Trophoblast cell (in vitro differentiated cells and primary cell): ENCODE results near the gene TSPAN11.

Experiments used
- DNase-seq, 2 donors: peaks; one replicate each; pipeline ENCODE4 v3.0.0-alpha.2; 2016
- H2AFZ ChIP-seq: 2 replicates; pipeline ENCODE4 v1.6.1; 2013; ENCODE audit warnings: low read length, moderate library complexity, mild to moderate bottlenecking; ENCODE audit not compliant: insufficient read depth, poor library complexity
- H2AK5ac ChIP-seq: 2 replicates; pipeline ENCODE4 v1.6.1; 2013; ENCODE audit warnings: mild to moderate bottlenecking, low read length
- H2BK120ac ChIP-seq: 2 replicates; pipeline ENCODE4 v1.6.1; 2013; ENCODE audit warnings: low read length, mild to moderate bottlenecking, moderate library complexity; ENCODE audit not compliant: insufficient read depth, poor library complexity
- H2BK12ac ChIP-seq: 2 replicates; pipeline ENCODE4 v1.6.1; 2013; ENCODE audit warnings: mild to moderate bottlenecking, low read length, moderate library complexity
- H2BK5ac ChIP-seq: 2 replicates; pipeline ENCODE4 v1.6.1; 2013; ENCODE audit warnings: low read length, low read depth, moderate library complexity, mild to moderate bottlenecking; ENCODE audit not compliant: poor library complexity
- H3K14ac ChIP-seq: 2 replicates; pipeline ENCODE4 v1.6.1; 2013; ENCODE audit warnings: mild to moderate bottlenecking, low read length
- H3K18ac ChIP-seq: 2 replicates; pipeline ENCODE4 v1.6.1; 2013; ENCODE audit warnings: mild to moderate bottlenecking, low read length
- H3K23ac ChIP-seq: 2 replicates; pipeline ENCODE4 v1.6.1; 2013; ENCODE audit warnings: low read length
- H3K27ac ChIP-seq: 2 replicates; pipeline ENCODE4 v1.5.1; 2013; ENCODE audit warnings: low read depth, mild to moderate bottlenecking, inconsistent platforms, low read length, moderate library complexity
- H3K27me3 ChIP-seq: 2 replicates; pipeline ENCODE4 v1.6.1; 2013; ENCODE audit warnings: inconsistent platforms, mild to moderate bottlenecking, low read length, moderate library complexity; ENCODE audit not compliant: insufficient read depth
- H3K36me3 ChIP-seq, 2 experiments: 1 replicate in 1 of 2; 2 replicates in 1 of 2; pipeline ENCODE4 v1.6.1; 2013; ENCODE audit warnings: low read length in 2 of 2, mild to moderate bottlenecking in 2 of 2, moderate library complexity in 1 of 2; ENCODE audit not compliant: insufficient read depth in 2 of 2, control insufficient read depth in 1 of 2
- H3K4ac ChIP-seq: 2 replicates; pipeline ENCODE4 v1.6.1; 2013; ENCODE audit warnings: low read depth, mild to moderate bottlenecking, low read length, moderate library complexity
- H3K4me1 ChIP-seq, 2 experiments: 1 replicate in 1 of 2; 2 replicates in 1 of 2; pipeline ENCODE4 v1.6.1; 2013; ENCODE audit warnings: low read length in 2 of 2, mild to moderate bottlenecking in 2 of 2, moderate library complexity in 1 of 2; ENCODE audit not compliant: insufficient read depth in 2 of 2, control insufficient read depth in 1 of 2
- H3K4me2 ChIP-seq: 2 replicates; pipeline ENCODE4 v1.6.1; 2013; ENCODE audit warnings: inconsistent platforms, mild to moderate bottlenecking, low read length, moderate library complexity
- H3K4me3 ChIP-seq: 2 replicates; pipeline ENCODE4 v1.5.1; 2013; ENCODE audit warnings: mild to moderate bottlenecking, low read depth, low read length, inconsistent platforms
- H3K79me1 ChIP-seq: one replicate; pipeline ENCODE4 v1.6.1; 2013; ENCODE audit warnings: low read length
- H3K79me2 ChIP-seq: 2 replicates; pipeline ENCODE4 v1.6.1; 2013; ENCODE audit warnings: low read length, mild to moderate bottlenecking; ENCODE audit not compliant: control insufficient read depth, insufficient read depth, poor library complexity
- H3K9ac ChIP-seq: 2 replicates; pipeline ENCODE4 v1.6.1; 2013; ENCODE audit warnings: mild to moderate bottlenecking, low read length
- H3K9me3 ChIP-seq: 2 replicates; pipeline ENCODE4 v1.6.1; 2013; ENCODE audit warnings: low read depth, mild to moderate bottlenecking, control low read depth, inconsistent platforms, low read length; ENCODE audit not compliant: insufficient read depth
- H4K12ac ChIP-seq: 2 replicates; pipeline ENCODE4 v1.6.1; 2013; ENCODE audit warnings: low read depth, mild to moderate bottlenecking, low read length, moderate library complexity
- H4K8ac ChIP-seq: 2 replicates; pipeline ENCODE4 v1.6.1; 2013; ENCODE audit warnings: low read depth, mild to moderate bottlenecking, low read length, moderate library complexity
- H4K91ac ChIP-seq: one replicate; pipeline ENCODE4 v1.6.1; 2013; ENCODE audit warnings: low read depth, mild to moderate bottlenecking, low read length, moderate library complexity
- WGBS: extraction: QIAGEN DNeasy Blood & Tissue Kit; methylation state at CpG from one replicate; pipeline ENCODE4 v1.1.7; 2013; ENCODE audit warnings: missing lambda C conversion rate; ENCODE audit not compliant: insufficient read length, insufficient coverage; ENCODE audit errors: extremely low coverage; 5-methylcytosine and 5-hydroxymethylcytosine counted together

The TSPAN11 gene

DNA sequence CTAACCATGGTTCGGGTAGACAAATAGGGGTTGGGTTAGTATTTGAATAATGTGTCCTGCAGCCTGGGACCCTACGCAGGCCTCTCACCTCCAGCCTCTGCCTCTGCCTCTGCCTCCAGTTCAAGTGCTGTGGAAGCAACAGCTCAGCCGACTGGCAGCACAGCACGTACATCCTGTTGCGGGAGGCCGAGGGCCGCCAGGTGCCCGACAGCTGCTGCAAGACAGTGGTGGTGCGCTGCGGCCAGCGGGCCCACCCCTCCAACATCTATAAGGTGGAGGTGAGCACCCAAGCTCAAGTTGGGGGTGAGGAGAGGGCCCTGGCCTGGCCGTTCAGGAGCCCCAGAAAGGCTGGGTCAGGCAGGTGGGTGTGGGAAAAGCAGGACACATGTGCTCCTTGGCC is 55.9 kb downstream of the TSPAN11 start:
- Histone ChIP-seq H3K18ac (no peak overlapping the region), H4K91ac (no peak overlapping the region), H3K79me1 (no peaks in the 10 kb centered on the region), H4K8ac (no peak overlapping the region), H3K36me3 (no peaks in the 10 kb centered on the region), H3K27me3 (no peaks in the 10 kb centered on the region), H3K4me2 (no peak overlapping the region), H2AFZ (no peak overlapping the region), H2BK5ac (no peak overlapping the region), H3K23ac (no peak overlapping the region), H3K79me2 (no peaks in the 10 kb centered on the region), H2AK5ac (no peak overlapping the region), H3K14ac (no peak overlapping the region), H3K4me3 (no peak overlapping the region), H3K4ac (no peak overlapping the region), H4K12ac (no peak overlapping the region), H3K27ac (no peak overlapping the region), H2BK120ac (no peak overlapping the region), H3K9ac (no peak overlapping the region), H3K9me3 (peaks cover 5% of the 10 kb centered on the region), H2BK12ac (no peak overlapping the region), H3K4me1 (peaks cover 0 to 3% of the 10 kb centered on the region in 2 experiments)
- no CpG with 5 or more reads among the region's 12 CpGs for WGBS
- no peak for DNase-seq

DNA sequence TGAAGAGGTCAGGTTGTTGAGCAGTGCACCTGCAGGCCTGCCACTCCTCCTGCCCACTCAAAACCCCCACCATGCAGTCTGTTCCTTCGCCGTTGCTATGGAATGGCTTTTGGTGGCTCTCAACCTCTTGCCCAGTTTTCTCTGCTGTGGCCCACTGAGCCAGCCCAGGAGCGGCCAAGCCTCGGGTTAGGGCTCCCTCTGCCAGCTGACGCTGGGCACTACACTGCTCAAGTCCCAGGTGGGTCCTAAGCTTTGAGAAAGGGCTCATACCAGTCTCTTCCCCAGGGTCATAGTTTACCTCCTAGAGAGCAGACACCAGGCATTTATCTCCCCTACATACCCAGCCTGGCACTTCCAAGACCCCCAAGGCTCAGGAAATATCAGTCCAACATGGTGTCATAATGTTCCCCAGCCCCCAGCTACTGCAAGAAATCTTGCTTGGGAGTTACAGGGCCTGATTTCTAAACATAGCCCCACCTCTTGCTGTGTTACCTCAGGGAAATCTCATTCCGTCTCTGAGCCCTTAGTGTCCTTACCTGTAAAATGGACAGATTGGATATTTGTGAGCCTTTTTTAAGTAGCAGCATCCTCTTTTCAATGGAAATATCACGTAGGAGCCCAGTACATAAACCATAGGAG is 59.4 kb downstream of the TSPAN11 start:
- Histone ChIP-seq H3K4me1 (peaks cover 0 to 2% of the 10 kb centered on the region in 2 experiments), H3K23ac (no peak overlapping the region)

DNA sequence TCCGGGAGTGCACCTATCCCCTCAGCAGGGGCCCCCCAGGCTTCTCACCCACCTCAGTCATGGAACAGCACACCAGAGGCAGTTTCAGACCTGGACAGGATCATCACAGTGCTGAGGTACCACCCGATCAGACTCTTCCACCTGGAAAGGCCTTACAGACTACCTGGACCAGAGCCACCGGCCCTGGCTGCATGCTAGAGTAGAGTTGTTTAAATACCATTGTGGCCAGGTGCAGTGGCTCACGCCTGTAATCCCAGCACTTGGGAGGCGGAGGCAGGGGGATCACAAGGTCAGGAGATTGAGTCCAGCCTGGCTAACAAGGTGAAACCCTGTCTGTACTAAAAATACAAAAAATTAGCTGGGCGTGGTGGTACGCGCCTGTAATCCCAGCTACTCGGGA is 61.5 kb downstream of the TSPAN11 start:
- H3K36me3 ChIP-seq, result no peaks in the 10 kb centered on the region
- no peak overlapping the region for H3K4ac ChIP-seq
- H3K79me1 ChIP-seq, result no peaks in the 10 kb centered on the region
- no peak overlapping the region for H3K27ac ChIP-seq
- H3K4me1 ChIP-seq, result peaks cover 0 to 5% of the 10 kb centered on the region in 2 experiments
- H3K4me2 ChIP-seq, result no peak overlapping the region
- peaks cover 8% of the 10 kb centered on the region for H3K9me3 ChIP-seq
- no peak overlapping the region for H4K12ac ChIP-seq
- H4K8ac ChIP-seq, result no peak overlapping the region
- H2AFZ ChIP-seq, result no peak overlapping the region
- H2BK12ac ChIP-seq, result no peak overlapping the region
- no peak overlapping the region for H2BK5ac ChIP-seq
- no peak overlapping the region for H4K91ac ChIP-seq
- no peak overlapping the region for H3K18ac ChIP-seq
- H3K79me2 ChIP-seq, result no peaks in the 10 kb centered on the region
- no peak overlapping the region for H2BK120ac ChIP-seq
- no peak overlapping the region for H3K14ac ChIP-seq
- no peak overlapping the region for H2AK5ac ChIP-seq
- H3K4me3 ChIP-seq, result no peak overlapping the region
- H3K9ac ChIP-seq, result no peak overlapping the region
- no CpG with 5 or more reads among the region's 9 CpGs for WGBS
- H3K23ac ChIP-seq, result no peak overlapping the region
- no peak for DNase-seq
- H3K27me3 ChIP-seq, result no peaks in the 10 kb centered on the region

More for the DNA sequence above, 59.4 kb downstream of the TSPAN11 start:
- Histone ChIP-seq H4K12ac (no peak overlapping the region), H3K27ac (no peak overlapping the region), H3K18ac (no peak overlapping the region), H2AFZ (no peak overlapping the region), H3K14ac (no peak overlapping the region), H3K9ac (no peak overlapping the region), H3K79me2 (no peaks in the 10 kb centered on the region), H2BK5ac (no peak overlapping the region), H3K9me3 (peaks cover 5% of the 10 kb centered on the region), H3K79me1 (no peaks in the 10 kb centered on the region), H2BK120ac (no peak overlapping the region), H3K4me2 (no peak overlapping the region), H2AK5ac (no peak overlapping the region), H3K4ac (no peak overlapping the region), H3K36me3 (no peaks in the 10 kb centered on the region), H4K91ac (no peak overlapping the region), H2BK12ac (no peak overlapping the region), H4K8ac (no peak overlapping the region), H3K4me3 (no peak overlapping the region), H3K27me3 (no peaks in the 10 kb centered on the region)
- WGBS, result no CpG with 5 or more reads among the region's 7 CpGs
- peak; percentile 36 to 67 for DNase-seq

DNA sequence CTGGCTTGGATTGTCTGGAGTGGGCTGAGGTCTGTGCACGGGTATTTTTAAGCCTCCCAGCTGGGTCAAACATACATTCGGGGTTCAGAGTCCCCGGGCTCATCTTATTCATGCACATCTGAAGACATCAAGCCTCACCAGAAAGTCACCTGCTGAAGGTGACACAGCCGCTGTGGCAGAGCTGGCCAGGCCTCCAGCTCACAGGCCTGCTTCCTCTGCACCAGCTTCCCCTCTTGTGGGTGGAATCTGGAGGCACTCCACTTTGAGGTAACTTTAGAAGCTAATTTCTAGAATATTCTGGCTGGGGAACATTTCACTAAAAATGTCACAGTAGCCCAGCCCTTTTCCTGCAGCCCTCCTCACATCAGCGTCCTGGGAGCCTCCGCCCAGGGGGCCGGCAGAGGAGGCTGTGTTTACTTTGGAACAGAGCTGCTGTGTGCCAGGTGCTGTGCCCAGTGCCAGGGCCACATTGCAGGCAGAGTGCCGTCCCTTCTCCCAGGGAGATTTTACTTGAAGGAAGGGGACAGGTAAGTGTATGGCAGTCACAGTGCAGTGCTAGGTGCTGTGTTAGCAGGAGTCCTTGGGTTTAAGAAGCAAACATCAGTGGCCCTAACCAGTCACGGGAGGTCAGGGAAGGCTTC is 62.2 kb downstream of the TSPAN11 start:
- no peak overlapping the region for H2AFZ ChIP-seq
- H3K36me3 ChIP-seq, result no peaks in the 10 kb centered on the region
- no peaks in the 10 kb centered on the region for H3K79me2 ChIP-seq
- no peak overlapping the region for H4K91ac ChIP-seq
- DNase-seq, result no peak
- H3K4me3 ChIP-seq, result no peak overlapping the region
- no peak overlapping the region for H2AK5ac ChIP-seq
- H3K18ac ChIP-seq, result no peak overlapping the region
- no peaks in the 10 kb centered on the region for H3K27me3 ChIP-seq
- no peak overlapping the region for H2BK120ac ChIP-seq
- H3K9me3 ChIP-seq, result peaks cover 8% of the 10 kb centered on the region
- no peak overlapping the region for H3K4me2 ChIP-seq
- no peak overlapping the region for H3K4ac ChIP-seq
- no peak overlapping the region for H3K14ac ChIP-seq
- WGBS, result no CpG with 5 or more reads among the region's 9 CpGs
- H3K9ac ChIP-seq, result no peak overlapping the region
- no peak overlapping the region for H3K27ac ChIP-seq
- H3K23ac ChIP-seq, result no peak overlapping the region
- peaks cover 0 to 5% of the 10 kb centered on the region in 2 experiments for H3K4me1 ChIP-seq
- H4K12ac ChIP-seq, result no peak overlapping the region
- no peak overlapping the region for H2BK12ac ChIP-seq
- no peak overlapping the region for H2BK5ac ChIP-seq
- no peaks in the 10 kb centered on the region for H3K79me1 ChIP-seq
- no peak overlapping the region for H4K8ac ChIP-seq
